ENCODE measurements around the gene ADK. TPM values are rescaled to one million over a fixed set of nuclear protein-coding genes. Genes with fewer than 3 reads are reported as not detected.
A peak's percentile ranks its signal among the peaks of the same experiment; 100 is the strongest.
"Not testable (repeated sequence)": the region's sequence is repeated elsewhere in the genome, so short reads cannot be mapped to it uniquely, and the experiment has no call there.

ADK gene
- total and polyA plus RNA-seq, 7 experiments from 2014 or later: 20.7 to 43.8 (median 25.3) TPM

DNA sequence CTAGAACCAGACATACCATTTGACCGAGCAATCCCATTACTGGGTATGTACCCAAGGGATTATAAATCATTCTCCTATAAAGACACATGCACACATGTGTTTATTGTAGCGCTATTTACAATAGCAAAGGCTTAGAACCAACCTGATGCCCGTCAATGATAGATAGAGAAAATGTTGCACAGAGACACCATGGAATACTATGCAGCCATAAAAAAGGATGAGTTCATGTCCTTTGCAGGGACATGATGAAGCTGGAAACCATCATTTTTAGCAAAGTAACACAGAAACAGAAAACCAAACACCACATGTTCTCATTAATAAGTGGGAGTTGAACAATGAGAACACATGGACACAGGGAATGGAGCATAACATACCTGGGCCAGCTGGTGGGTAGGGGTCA, 202.0 kb downstream of the ADK start:
- ChIA-PET CTCF (interaction anchor here (0.7 kb wide), 1 partner anchor 545 kb away, joined by 3 read pairs; no protein-coding TSS in a partner anchor), POLR2A (interaction anchor here (0.7 kb wide), 1 partner anchor 107 kb away, joined by 3 read pairs; no protein-coding TSS in a partner anchor)
- intact Hi-C loops (cut with micrococcal nuclease); DNase-seq; H3K4me1 ChIP-seq (ENCODE audit: control insufficient read depth in 2 of 2, insufficient read depth in 2 of 2, low read length in 2 of 2); H3K27me3 Mint-ChIP-seq; H3K36me3 ChIP-seq (ENCODE audit: control insufficient read depth in 2 of 3, insufficient read depth in 3 of 3, low read length in 3 of 3); H3K4me3 Mint-ChIP-seq; ATAC-seq; H3K9me3 ChIP-seq (ENCODE audit: control insufficient read depth in 2 of 3, low read length in 3 of 3); H3K4me3 ChIP-seq (ENCODE audit: low read length); H3K27ac ChIP-seq (ENCODE audit: low read depth, low read length); H3K27ac Mint-ChIP-seq; H3K27me3 ChIP-seq (ENCODE audit: control insufficient read depth in 2 of 2, insufficient read depth in 2 of 2, low read length in 2 of 2): not testable (repeated sequence)
- Mint-ChIP-seq H3K9me3 (peaks cover 8 to 36% (median 16%) of the 10 kb centered on the region in 11 donors), H3K4me1 (peaks cover 0 to 16% (median 0%) of the 10 kb centered on the region in 7 donors), H3K36me3 (peaks cover 14 to 45% (median 23%) of the 10 kb centered on the region in 5 donors)

DNA sequence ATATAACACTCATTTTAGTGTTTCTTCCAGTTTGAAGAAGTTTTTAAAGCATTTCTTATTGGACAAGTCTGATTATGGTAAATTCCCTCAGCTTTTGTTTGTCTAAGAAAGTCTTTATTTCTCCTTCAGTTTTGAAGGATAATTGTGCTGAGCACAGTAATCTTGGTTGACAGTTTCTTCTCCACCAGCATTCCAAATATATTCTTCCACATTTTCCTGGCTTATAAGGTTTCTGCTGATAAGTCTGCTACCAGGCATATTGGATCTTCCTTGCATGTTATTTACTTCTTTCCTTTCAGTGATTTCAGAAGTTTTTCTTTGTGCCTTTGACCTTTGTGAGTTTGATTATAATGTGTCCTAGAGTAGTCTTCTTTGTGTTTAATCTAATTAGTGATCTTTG, 210.7 kb downstream of the ADK start:
- Mint-ChIP-seq H3K4me1 (peaks cover 0 to 9% (median 4%) of the 10 kb centered on the region in 7 donors), H3K4me3 (no peak overlapping the region), H3K36me3 (peaks cover 23 to 76% (median 67%) of the 10 kb centered on the region in 5 donors), H3K9me3 (peaks cover 0 to 56% (median 22%) of the 10 kb centered on the region in 11 donors), H3K27ac (no peak overlapping the region), H3K27me3 (no peaks in the 10 kb centered on the region)
- no peak for DNase-seq
- intact Hi-C loops (cut with micrococcal nuclease): no loop called here
- ChIA-PET POLR2A (interaction anchor here (0.7 kb wide), 1 partner anchor 432 kb away, joined by 3 read pairs; no protein-coding TSS in a partner anchor), CTCF (interaction anchor here (0.7 kb wide), 1 partner anchor 435 kb away, joined by 5 read pairs; no protein-coding TSS in a partner anchor)
- no peak for ATAC-seq
- H3K27ac ChIP-seq (ENCODE audit: low read depth, low read length): no peak overlapping the region
- no peak overlapping the region for H3K4me3 ChIP-seq (ENCODE audit: low read length)
- H3K27me3 ChIP-seq (ENCODE audit: control insufficient read depth in 2 of 2, insufficient read depth in 2 of 2, low read length in 2 of 2): no peaks in the 10 kb centered on the region
- H3K36me3 ChIP-seq (ENCODE audit: control insufficient read depth in 2 of 3, insufficient read depth in 3 of 3, low read length in 3 of 3): peaks cover 0 to 14% (median 5%) of the 10 kb centered on the region in 3 experiments
- H3K4me1 ChIP-seq (ENCODE audit: control insufficient read depth in 2 of 2, insufficient read depth in 2 of 2, low read length in 2 of 2): no peaks in the 10 kb centered on the region
- H3K9me3 ChIP-seq (ENCODE audit: control insufficient read depth in 2 of 3, low read length in 3 of 3): peaks cover 0 to 9% (median 8%) of the 10 kb centered on the region in 3 experiments

DNA sequence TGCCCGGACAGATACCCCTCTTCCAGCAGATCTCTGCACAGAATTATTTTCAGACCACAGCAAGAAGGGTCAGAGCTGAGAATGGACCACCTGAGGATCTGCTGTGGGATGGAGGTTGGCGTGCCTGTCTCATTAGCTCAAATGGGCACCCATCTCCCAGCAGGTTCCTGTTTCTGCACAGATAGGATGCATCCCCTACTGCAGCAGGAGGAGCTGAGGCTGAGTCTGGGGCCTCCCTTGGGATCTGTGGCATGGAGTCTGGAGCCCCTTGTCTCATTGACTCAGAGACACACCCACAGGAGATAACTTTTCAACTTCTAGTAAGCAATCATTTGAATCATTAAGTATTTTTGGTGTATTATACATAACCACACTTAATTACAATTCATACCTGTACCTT, 212.7 kb downstream of the ADK start:
- Histone ChIP-seq H3K4me3 (ENCODE audit: low read length) (no peak overlapping the region), H3K4me1 (ENCODE audit: control insufficient read depth in 2 of 2, insufficient read depth in 2 of 2, low read length in 2 of 2) (no peaks in the 10 kb centered on the region), H3K27ac (ENCODE audit: low read depth, low read length) (no peak overlapping the region), H3K9me3 (ENCODE audit: control insufficient read depth in 2 of 3, low read length in 3 of 3) (peaks cover 0 to 9% (median 8%) of the 10 kb centered on the region in 3 experiments), H3K36me3 (ENCODE audit: control insufficient read depth in 2 of 3, insufficient read depth in 3 of 3, low read length in 3 of 3) (peaks cover 0 to 14% (median 5%) of the 10 kb centered on the region in 3 experiments), H3K27me3 (ENCODE audit: control insufficient read depth in 2 of 2, insufficient read depth in 2 of 2, low read length in 2 of 2) (no peaks in the 10 kb centered on the region)
- intact Hi-C loops (cut with micrococcal nuclease): no loop called here
- Mint-ChIP-seq H3K27me3 (no peaks in the 10 kb centered on the region), H3K4me3 (no peak overlapping the region), H3K27ac (no peak overlapping the region), H3K36me3 (peaks cover 23 to 66% (median 63%) of the 10 kb centered on the region in 5 donors), H3K9me3 (peaks cover 0 to 47% (median 22%) of the 10 kb centered on the region in 11 donors), H3K4me1 (peaks cover 0 to 9% (median 4%) of the 10 kb centered on the region in 7 donors)
- ChIA-PET CTCF (no interaction called here), POLR2A (interaction anchor here (0.7 kb wide), 1 partner anchor 22 kb away, joined by 3 read pairs; no protein-coding TSS in a partner anchor)
- DNase-seq: no peak
- no peak for ATAC-seq

DNA sequence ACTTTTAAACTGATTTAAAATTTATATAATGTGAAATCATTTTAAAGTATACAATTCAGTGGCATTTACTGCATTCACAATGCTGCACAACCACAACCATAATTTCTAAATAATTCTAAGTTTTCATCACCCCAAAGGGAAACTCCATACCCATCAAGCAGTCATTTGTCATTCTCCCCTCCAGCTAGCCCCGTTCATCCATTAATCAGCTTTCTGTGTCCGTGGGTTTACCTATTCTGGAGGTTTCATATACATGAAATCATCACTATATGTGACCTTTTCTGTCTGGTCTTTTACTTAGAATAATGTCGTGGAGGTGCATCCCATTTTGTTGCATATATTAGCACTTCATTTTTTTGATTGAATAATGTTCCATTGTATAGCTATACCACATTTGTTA, 214.1 kb downstream of the ADK start:
- ChIA-PET CTCF (no interaction called here), POLR2A (no interaction called here)
- Mint-ChIP-seq H3K4me1 (peaks cover 0 to 9% (median 4%) of the 10 kb centered on the region in 7 donors), H3K27ac (no peak overlapping the region), H3K36me3 (peaks cover 23 to 59% (median 53%) of the 10 kb centered on the region in 5 donors), H3K27me3 (no peaks in the 10 kb centered on the region), H3K4me3 (no peak overlapping the region), H3K9me3 (peaks cover 0 to 35% (median 20%) of the 10 kb centered on the region in 11 donors)
- Histone ChIP-seq H3K9me3 (ENCODE audit: control insufficient read depth in 2 of 3, low read length in 3 of 3) (peaks cover 0 to 9% (median 8%) of the 10 kb centered on the region in 3 experiments), H3K36me3 (ENCODE audit: control insufficient read depth in 2 of 3, insufficient read depth in 3 of 3, low read length in 3 of 3) (peaks cover 0 to 14% (median 5%) of the 10 kb centered on the region in 3 experiments), H3K4me3 (ENCODE audit: low read length) (no peak overlapping the region), H3K27ac (ENCODE audit: low read depth, low read length) (no peak overlapping the region), H3K4me1 (ENCODE audit: control insufficient read depth in 2 of 2, insufficient read depth in 2 of 2, low read length in 2 of 2) (no peaks in the 10 kb centered on the region), H3K27me3 (ENCODE audit: control insufficient read depth in 2 of 2, insufficient read depth in 2 of 2, low read length in 2 of 2) (no peaks in the 10 kb centered on the region)
- DNase-seq (no peak), ATAC-seq (no peak)
- intact Hi-C loops (cut with micrococcal nuclease): no loop called here

DNA sequence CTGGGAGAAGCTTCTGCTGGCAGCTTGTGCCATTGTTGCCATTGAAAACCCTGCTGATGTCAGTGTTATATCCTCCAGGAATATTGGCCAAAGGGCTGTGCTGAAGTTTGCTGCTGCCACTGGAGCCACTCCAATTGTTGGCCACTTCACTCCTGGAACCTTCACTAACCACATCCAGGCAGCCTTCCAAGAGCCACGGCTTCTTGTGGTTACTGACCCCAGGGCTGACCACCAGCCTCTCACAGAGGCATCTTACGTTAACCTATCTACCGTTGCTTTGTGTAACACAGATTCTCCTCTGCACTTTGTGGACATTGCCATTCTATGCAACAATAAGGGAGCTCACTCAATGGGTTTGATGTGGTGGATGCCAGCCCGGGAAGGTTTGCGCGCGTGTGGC, 220.7 kb downstream of the ADK start:
- intact Hi-C loops (cut with micrococcal nuclease): no loop called here
- Histone ChIP-seq H3K4me1 (ENCODE audit: control insufficient read depth in 2 of 2, insufficient read depth in 2 of 2, low read length in 2 of 2) (no peaks in the 10 kb centered on the region), H3K27ac (ENCODE audit: low read depth, low read length) (no peak overlapping the region), H3K9me3 (ENCODE audit: control insufficient read depth in 2 of 3, low read length in 3 of 3) (no peaks in the 10 kb centered on the region), H3K36me3 (ENCODE audit: control insufficient read depth in 2 of 3, insufficient read depth in 3 of 3, low read length in 3 of 3) (peaks cover 0 to 6% (median 0%) of the 10 kb centered on the region in 3 experiments), H3K27me3 (ENCODE audit: control insufficient read depth in 2 of 2, insufficient read depth in 2 of 2, low read length in 2 of 2) (no peaks in the 10 kb centered on the region), H3K4me3 (ENCODE audit: low read length) (no peak overlapping the region)
- DNase-seq (no peak), ATAC-seq (no peak)
- peaks cover 6 to 27% (median 18%) of the 10 kb centered on the region in 5 donors for H3K36me3 Mint-ChIP-seq
- H3K27ac Mint-ChIP-seq: no peak overlapping the region
- H3K27me3 Mint-ChIP-seq: no peaks in the 10 kb centered on the region
- ChIA-PET POLR2A (no interaction called here), CTCF (interaction anchor here (0.6 kb wide), 1 partner anchor 317 kb away, joined by 3 read pairs; no protein-coding TSS in a partner anchor)
- H3K4me1 Mint-ChIP-seq: peaks cover 0 to 1% (median 0%) of the 10 kb centered on the region in 7 donors
- H3K9me3 Mint-ChIP-seq: peaks cover 0 to 2% (median 0%) of the 10 kb centered on the region in 11 donors
- no peak overlapping the region for H3K4me3 Mint-ChIP-seq

DNA sequence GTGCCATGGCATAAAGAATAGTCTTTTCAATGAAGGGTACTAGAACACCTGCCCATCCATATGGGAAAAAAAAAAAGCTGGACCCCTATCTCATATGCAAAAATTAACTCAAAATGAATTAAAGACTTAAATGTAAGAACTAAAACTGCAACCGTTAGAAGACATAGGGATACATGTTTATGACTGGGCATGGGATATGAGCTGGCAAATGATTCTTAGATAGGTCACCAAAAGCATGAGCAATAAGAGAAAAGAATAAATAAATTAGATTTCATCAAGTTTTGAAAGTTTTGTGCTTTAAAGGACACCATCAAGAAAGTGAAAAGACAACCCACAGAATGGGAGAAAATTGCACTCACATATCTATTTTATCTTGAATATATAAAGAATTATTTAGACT, 222.0 kb downstream of the ADK start:
- CTCF ChIA-PET: no interaction called here

DNA sequence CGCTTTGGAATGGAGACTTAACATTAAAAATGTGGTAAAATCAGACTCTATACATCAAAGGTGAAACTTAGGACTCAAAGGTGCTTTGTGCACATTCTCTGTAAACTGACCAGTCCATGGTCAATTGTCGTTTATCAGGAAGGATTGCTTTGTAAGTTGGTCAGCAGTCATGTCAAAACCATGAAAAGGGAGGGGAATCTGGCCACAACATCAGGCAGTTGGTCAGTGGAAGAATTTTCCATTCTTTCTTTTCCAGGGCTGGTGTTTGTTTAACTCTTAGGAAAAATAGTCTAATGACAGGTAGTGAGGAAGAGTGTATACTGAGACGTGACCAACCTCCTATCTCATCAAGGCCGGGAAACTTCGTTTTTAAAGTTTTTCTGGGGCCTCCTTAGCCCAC, 226.5 kb downstream of the ADK start:
- peaks cover 0 to 13% of the 10 kb centered on the region in 2 donors for H3K4me1 ChIP-seq (ENCODE audit: control insufficient read depth in 2 of 2, insufficient read depth in 2 of 2, low read length in 2 of 2)
- ATAC-seq (no peak), DNase-seq (no peak)
- Mint-ChIP-seq H3K4me1 (peaks cover 7 to 33% (median 17%) of the 10 kb centered on the region in 7 donors), H3K27ac (peak overlapping the region in 1 of 9 donors; percentile 39), H3K36me3 (peaks cover 3 to 21% (median 7%) of the 10 kb centered on the region in 5 donors), H3K4me3 (no peak overlapping the region), H3K27me3 (no peaks in the 10 kb centered on the region), H3K9me3 (no peaks in the 10 kb centered on the region)
- H3K27me3 ChIP-seq (ENCODE audit: control insufficient read depth in 2 of 2, insufficient read depth in 2 of 2, low read length in 2 of 2): no peaks in the 10 kb centered on the region
- H3K27ac ChIP-seq (ENCODE audit: low read depth, low read length): no peak overlapping the region
- POLR2A ChIA-PET: no interaction called here
- no peaks in the 10 kb centered on the region for H3K9me3 ChIP-seq (ENCODE audit: control insufficient read depth in 2 of 3, low read length in 3 of 3)
- intact Hi-C loops (cut with micrococcal nuclease): no loop called here
- H3K36me3 ChIP-seq (ENCODE audit: control insufficient read depth in 2 of 3, insufficient read depth in 3 of 3, low read length in 3 of 3): no peaks in the 10 kb centered on the region
- no peak overlapping the region for H3K4me3 ChIP-seq (ENCODE audit: low read length)
- CTCF ChIA-PET: no interaction called here

More for the DNA sequence above, 222.0 kb downstream of the ADK start:
- peaks cover 0 to 6% (median 0%) of the 10 kb centered on the region in 3 experiments for H3K36me3 ChIP-seq (ENCODE audit: control insufficient read depth in 2 of 3, insufficient read depth in 3 of 3, low read length in 3 of 3)
- peaks cover 0 to 10% (median 1%) of the 10 kb centered on the region in 7 donors for H3K4me1 Mint-ChIP-seq
- no peak overlapping the region for H3K27ac Mint-ChIP-seq
- intact Hi-C loops (cut with micrococcal nuclease): no loop called here
- H3K27me3 Mint-ChIP-seq: no peaks in the 10 kb centered on the region
- H3K4me3 ChIP-seq (ENCODE audit: low read length): no peak overlapping the region
- no peak overlapping the region for H3K4me3 Mint-ChIP-seq
- no peak for ATAC-seq
- peaks cover 0 to 2% (median 0%) of the 10 kb centered on the region in 11 donors for H3K9me3 Mint-ChIP-seq
- no peaks in the 10 kb centered on the region for H3K4me1 ChIP-seq (ENCODE audit: control insufficient read depth in 2 of 2, insufficient read depth in 2 of 2, low read length in 2 of 2)
- H3K9me3 ChIP-seq (ENCODE audit: control insufficient read depth in 2 of 3, low read length in 3 of 3): no peaks in the 10 kb centered on the region
- no peaks in the 10 kb centered on the region for H3K27me3 ChIP-seq (ENCODE audit: control insufficient read depth in 2 of 2, insufficient read depth in 2 of 2, low read length in 2 of 2)
- peaks cover 10 to 29% (median 18%) of the 10 kb centered on the region in 5 donors for H3K36me3 Mint-ChIP-seq
- DNase-seq: no peak
- POLR2A ChIA-PET: no interaction called here
- H3K27ac ChIP-seq (ENCODE audit: low read depth, low read length): no peak overlapping the region
